GM18907 (cell line): ENCODE data around the gene FOXN4.

Source experiments
- ATAC-seq: cut with Tn5 transposase; IDR thresholded peaks from one replicate; pipeline ENCODE4 v1.9.1; 2021; ENCODE audit warnings: mild to moderate bottlenecking, moderate library complexity; ENCODE audit not compliant: unreplicated experiment

Gene FOXN4

GRCh38 chr12:109232731-109233130, 76.4 kb downstream of the FOXN4 start:
- no peak for ATAC-seq

- ATAC-seq = no peak
Measured at GRCh38 chr12:109230193-109230592, 78.9 kb downstream of the FOXN4 start.

- ATAC-seq = no peak
Measured at GRCh38 chr12:109228664-109229063, 80.4 kb downstream of the FOXN4 start.
